Neutrophil (primary cell): Measurements from ENCODE around the gene ARAP2.

Experiments used
- H3K27ac ChIP-seq: fragments of 200-600 bp; sonication (generic); 2 replicates; pipeline ENCODE4 v1.5.1; 2016; ENCODE audit warnings: mild to moderate bottlenecking, moderate library complexity
- H3K27me3 ChIP-seq: fragments of 200-600 bp; sonication (generic); 2 replicates; pipeline ENCODE4 v1.6.0; 2016; ENCODE audit warnings: mild to moderate bottlenecking
- H3K36me3 ChIP-seq: fragments of 200-600 bp; sonication (generic); 2 replicates; pipeline ENCODE4 v1.5.1; 2017
- H3K4me1 ChIP-seq, 2 experiments: fragments of 200-600 bp in 1 of 2; sonication (generic) in 1 of 2; 1 replicate in 1 of 2; 2 replicates in 1 of 2; pipeline versions ENCODE4 v1.5.1 to v1.6.1; 2013 to 2016; ENCODE audit warnings: low read depth in 1 of 2, low read length in 1 of 2, mild to moderate bottlenecking in 1 of 2, moderate library complexity in 1 of 2; ENCODE audit not compliant: control insufficient read depth in 1 of 2, insufficient read depth in 1 of 2
- H3K4me3 ChIP-seq, 2 experiments: fragments of 200-600 bp in 1 of 2; sonication (generic) in 1 of 2; 1 replicate in 1 of 2; 2 replicates in 1 of 2; pipeline ENCODE4 v1.5.1; 2013 to 2016; ENCODE audit warnings: low read depth in 1 of 2, low read length in 1 of 2, mild to moderate bottlenecking in 1 of 2, moderate library complexity in 1 of 2
- H3K9me3 ChIP-seq: fragments of 200-600 bp; sonication (generic); 2 replicates; pipeline ENCODE4 v1.5.1; 2016
- TF ChIP-seq, protein P1 (sequence below): fragments of 200-600 bp; sonication (generic); IDR thresholded peaks from 2 replicates; pipeline ENCODE4 v1.5.1; 2016; ENCODE audit warnings: antibody characterized with exemption

ARAP2 gene

DNA sequence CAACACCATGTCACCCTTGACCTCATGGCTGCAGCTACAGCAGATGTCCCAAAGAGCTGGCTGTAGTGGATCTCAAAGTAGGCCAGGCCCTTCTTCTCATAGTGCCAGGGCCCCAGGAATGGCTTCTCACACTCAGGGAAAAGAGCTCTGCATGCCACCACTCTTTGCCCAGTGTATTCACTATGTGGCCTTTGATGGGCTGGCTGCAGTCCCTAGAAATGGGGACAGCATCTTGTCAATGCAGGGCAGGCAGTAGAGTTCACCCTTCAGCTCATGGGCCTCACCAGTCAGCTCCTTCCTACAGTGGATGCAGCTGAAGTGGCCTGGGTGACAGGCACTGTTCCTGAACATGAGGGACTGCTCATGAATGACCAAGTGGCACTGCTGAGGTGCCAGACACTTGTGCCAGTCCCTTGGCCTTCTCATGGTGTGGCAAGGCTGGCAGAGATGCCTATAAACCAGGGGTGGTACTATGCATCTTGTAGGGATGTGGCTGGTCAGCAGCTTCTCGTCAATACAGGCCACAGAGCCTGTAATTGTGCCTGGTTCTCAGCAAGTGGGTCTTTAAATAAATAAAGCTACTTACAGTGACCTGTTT, 178.9 kb downstream of the ARAP2 start:
- no peaks in the 10 kb centered on the region for H3K9me3 ChIP-seq
- H3K36me3 ChIP-seq: peaks cover 40% of the 10 kb centered on the region
- peaks cover 7 to 10% of the 10 kb centered on the region in 2 experiments for H3K4me1 ChIP-seq
- H3K4me3 ChIP-seq: no peak overlapping the region
- TF ChIP-seq, protein P1, sequence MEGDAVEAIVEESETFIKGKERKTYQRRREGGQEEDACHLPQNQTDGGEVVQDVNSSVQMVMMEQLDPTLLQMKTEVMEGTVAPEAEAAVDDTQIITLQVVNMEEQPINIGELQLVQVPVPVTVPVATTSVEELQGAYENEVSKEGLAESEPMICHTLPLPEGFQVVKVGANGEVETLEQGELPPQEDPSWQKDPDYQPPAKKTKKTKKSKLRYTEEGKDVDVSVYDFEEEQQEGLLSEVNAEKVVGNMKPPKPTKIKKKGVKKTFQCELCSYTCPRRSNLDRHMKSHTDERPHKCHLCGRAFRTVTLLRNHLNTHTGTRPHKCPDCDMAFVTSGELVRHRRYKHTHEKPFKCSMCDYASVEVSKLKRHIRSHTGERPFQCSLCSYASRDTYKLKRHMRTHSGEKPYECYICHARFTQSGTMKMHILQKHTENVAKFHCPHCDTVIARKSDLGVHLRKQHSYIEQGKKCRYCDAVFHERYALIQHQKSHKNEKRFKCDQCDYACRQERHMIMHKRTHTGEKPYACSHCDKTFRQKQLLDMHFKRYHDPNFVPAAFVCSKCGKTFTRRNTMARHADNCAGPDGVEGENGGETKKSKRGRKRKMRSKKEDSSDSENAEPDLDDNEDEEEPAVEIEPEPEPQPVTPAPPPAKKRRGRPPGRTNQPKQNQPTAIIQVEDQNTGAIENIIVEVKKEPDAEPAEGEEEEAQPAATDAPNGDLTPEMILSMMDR: no peak
- no peak overlapping the region for H3K27ac ChIP-seq
- H3K27me3 ChIP-seq: no peaks in the 10 kb centered on the region

DNA sequence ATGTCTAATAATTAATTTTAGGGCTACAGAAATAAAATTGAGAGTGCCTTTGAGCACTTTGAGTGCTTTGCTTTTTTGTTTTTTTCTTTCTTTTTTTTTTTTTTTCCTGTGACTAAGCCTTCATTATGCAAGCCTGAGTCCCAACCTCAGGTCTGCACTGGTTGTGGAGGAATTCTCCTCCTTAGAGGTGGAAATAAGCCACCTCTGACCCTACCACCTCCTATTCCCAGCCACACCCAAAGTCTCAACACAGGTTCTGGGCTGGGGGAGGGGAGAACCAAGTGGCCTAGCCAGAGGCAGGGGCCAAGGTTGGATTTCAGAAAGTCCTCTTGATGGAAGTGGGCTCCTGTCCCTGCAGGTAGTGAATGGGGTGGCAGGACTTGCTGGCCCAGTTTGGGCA, 180.2 kb downstream of the ARAP2 start:
- peaks cover 30% of the 10 kb centered on the region for H3K36me3 ChIP-seq
- H3K9me3 ChIP-seq: no peaks in the 10 kb centered on the region
- H3K27me3 ChIP-seq: no peaks in the 10 kb centered on the region
- H3K4me1 ChIP-seq: peaks cover 19 to 22% of the 10 kb centered on the region in 2 experiments
- H3K27ac ChIP-seq: no peak overlapping the region
- no peak overlapping the region for H3K4me3 ChIP-seq
- TF ChIP-seq, protein P1: no peak

DNA sequence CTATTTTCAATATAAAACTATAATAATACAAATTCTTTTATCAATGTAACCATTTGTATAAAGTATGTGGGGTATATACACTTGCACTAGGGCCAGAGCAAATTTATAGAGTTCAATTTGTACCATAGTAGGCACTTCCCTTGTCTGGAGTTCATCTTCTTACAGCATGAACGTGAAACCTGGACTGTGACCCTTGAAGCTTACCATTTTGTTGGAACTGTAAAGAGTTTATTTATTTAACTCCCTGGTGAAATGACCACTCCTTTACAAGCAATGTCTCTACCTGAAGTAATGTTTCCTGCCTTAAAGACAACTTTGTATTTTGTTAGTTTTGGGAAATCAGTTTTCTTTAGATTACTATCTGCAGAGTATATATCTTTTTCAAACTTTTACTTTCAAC, 188.2 kb downstream of the ARAP2 start:
- H3K27ac ChIP-seq: no peak overlapping the region
- no peaks in the 10 kb centered on the region for H3K36me3 ChIP-seq
- H3K4me1 ChIP-seq: peaks cover 18 to 21% of the 10 kb centered on the region in 2 experiments
- H3K9me3 ChIP-seq: no peaks in the 10 kb centered on the region
- no peak overlapping the region for H3K4me3 ChIP-seq
- H3K27me3 ChIP-seq: no peaks in the 10 kb centered on the region
- TF ChIP-seq, protein P1: no peak

DNA sequence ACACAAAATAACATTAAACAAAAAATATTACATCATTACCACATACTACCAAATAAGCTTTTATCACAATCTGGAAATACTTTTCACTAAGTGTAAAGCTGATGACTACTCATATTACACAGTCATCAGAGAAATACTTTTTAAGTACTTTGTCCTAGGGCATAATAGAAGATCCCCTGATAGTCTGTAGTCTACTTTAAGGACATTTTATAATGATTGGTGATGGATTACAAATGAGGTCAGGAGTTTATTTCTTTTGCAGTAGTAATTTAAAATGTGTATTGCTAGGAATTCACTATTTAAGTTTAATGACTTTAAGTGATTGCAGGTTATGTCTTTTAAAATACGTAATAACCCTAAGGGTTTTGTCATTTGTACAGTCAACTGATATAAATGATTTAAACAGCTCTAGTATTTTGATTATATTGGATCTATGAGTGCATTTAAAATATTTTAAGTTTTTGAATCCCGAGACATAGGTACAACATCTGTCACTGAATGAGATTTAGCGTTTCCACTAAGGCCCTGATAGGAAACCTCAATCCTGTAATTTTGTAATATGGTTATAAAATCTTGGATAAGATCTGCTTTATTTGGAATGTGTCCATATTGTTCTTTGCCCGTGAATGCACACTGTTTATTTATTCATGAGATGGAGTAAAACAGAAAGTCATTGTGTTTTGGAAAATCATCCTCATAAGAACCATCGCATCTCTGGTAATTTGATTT, 189.5 kb downstream of the ARAP2 start:
- no peaks in the 10 kb centered on the region for H3K36me3 ChIP-seq
- H3K9me3 ChIP-seq: no peaks in the 10 kb centered on the region
- TF ChIP-seq, protein P1: no peak
- H3K4me1 ChIP-seq: peaks cover 7 to 8% of the 10 kb centered on the region in 2 experiments
- H3K4me3 ChIP-seq: no peak overlapping the region
- no peak overlapping the region for H3K27ac ChIP-seq
- no peaks in the 10 kb centered on the region for H3K27me3 ChIP-seq

DNA sequence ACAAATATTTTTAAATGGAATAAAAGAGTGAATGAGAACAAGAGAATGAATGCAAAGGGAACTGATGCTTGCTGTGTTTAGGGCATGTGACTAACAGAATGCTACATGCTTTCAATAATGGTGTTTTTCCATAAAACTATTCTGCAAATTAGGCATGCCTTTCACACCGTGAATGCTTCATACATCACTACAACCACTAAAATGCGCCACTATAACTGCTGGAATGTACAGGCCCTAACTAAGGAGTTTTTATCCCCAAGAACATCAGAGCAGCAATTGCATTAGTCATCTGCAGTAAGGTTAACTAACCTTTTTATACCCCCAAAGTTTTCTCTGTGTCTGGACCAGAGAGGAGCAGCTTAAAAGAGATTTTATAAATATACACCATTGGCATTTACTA, 190.4 kb downstream of the ARAP2 start:
- Histone ChIP-seq H3K4me1 (no peaks in the 10 kb centered on the region), H3K36me3 (no peaks in the 10 kb centered on the region), H3K9me3 (no peaks in the 10 kb centered on the region), H3K27ac (no peak overlapping the region), H3K4me3 (no peak overlapping the region), H3K27me3 (no peaks in the 10 kb centered on the region)
- TF ChIP-seq, protein P1: no peak
